ACHN (cell line): ENCODE measurements around the gene DRD1.
"Not testable (repeated sequence)": the region's sequence is repeated elsewhere in the genome, so short reads cannot be mapped to it uniquely, and the experiment has no call there.

Experiments used
- DNase-seq: peaks from one replicate; pipeline ENCODE4 v3.0.0-alpha.2; 2015
- in situ Hi-C: cut with HindIII; loops from 2 replicates; pipeline ENCODE4 v1.10.0; 2017; ENCODE audit warnings: low sequenced_read_pairs, low pct_ligation_motif_present, low pct_unique_long_range_greater_than_20kb

DRD1 gene

GRCh38 chr5:175444905-175445456 is 999 bp upstream of the DRD1 start:
- in situ Hi-C loops, result no loop called here

GRCh38 chr5:175443514-175444059 is 395 bp downstream of the DRD1 start:
- no peak for DNase-seq
- in situ Hi-C loops, result no loop called here

More at GRCh38 chr5:175444905-175445456, 999 bp upstream of the DRD1 start:
- DNase-seq, result no peak

GRCh38 chr5:175438234-175438857 is 5.6 kb downstream of the DRD1 start:
- in situ Hi-C loops, result no loop called here
- DNase-seq, result no peak

- in situ Hi-C loops, result no loop called here
- DNase-seq, result no peak
These were observed 7.6 kb downstream of the DRD1 start for GRCh38 chr5:175436359-175436758.

GRCh38 chr5:175434800-175435199 is 9.2 kb downstream of the DRD1 start:
- in situ Hi-C loops, result no loop called here

GRCh38 chr5:175427762-175428161 is 16.2 kb downstream of the DRD1 start:
- DNase-seq, result no peak
- in situ Hi-C loops, result no loop called here

More at GRCh38 chr5:175434800-175435199, 9.2 kb downstream of the DRD1 start:
- DNase-seq, result no peak

GRCh38 chr5:175424594-175424993 is 19.4 kb downstream of the DRD1 start:
- in situ Hi-C loops, DNase-seq: not testable (repeated sequence)

GRCh38 chr5:175422058-175422457 is 21.9 kb downstream of the DRD1 start:
- in situ Hi-C loops, result no loop called here
- no peak for DNase-seq

- in situ Hi-C loops, result no loop called here
- DNase-seq, result no peak
These were observed 23.6 kb downstream of the DRD1 start for GRCh38 chr5:175420383-175420782.

GRCh38 chr5:175418251-175418650 is 25.7 kb downstream of the DRD1 start:
- in situ Hi-C loops, result no loop called here
- no peak for DNase-seq

- no peak for DNase-seq
- in situ Hi-C loops, result no loop called here
These were observed 26.6 kb downstream of the DRD1 start for GRCh38 chr5:175417384-175417783.

GRCh38 chr5:175415303-175415702 is 28.7 kb downstream of the DRD1 start:
- in situ Hi-C loops, result no loop called here
- no peak for DNase-seq

- in situ Hi-C loops, result no loop called here
- no peak for DNase-seq
These were observed 33.1 kb downstream of the DRD1 start for GRCh38 chr5:175410926-175411325.

GRCh38 chr5:175406300-175406699 is 37.7 kb downstream of the DRD1 start:
- DNase-seq, result no peak
- in situ Hi-C loops, result no loop called here

GRCh38 chr5:175397590-175398297 is 46.2 kb downstream of the DRD1 start:
- in situ Hi-C loops, DNase-seq: not testable (repeated sequence)

GRCh38 chr5:175395430-175395829 is 48.6 kb downstream of the DRD1 start:
- in situ Hi-C loops, DNase-seq: not testable (repeated sequence)

- in situ Hi-C loops, result no loop called here
- no peak for DNase-seq
These were observed 49.4 kb downstream of the DRD1 start for GRCh38 chr5:175394601-175395000.

GRCh38 chr5:175393897-175394296 is 50.1 kb downstream of the DRD1 start:
- in situ Hi-C loops, result no loop called here
- DNase-seq, result no peak

- no peak for DNase-seq
- in situ Hi-C loops, result no loop called here
These were observed 51.7 kb downstream of the DRD1 start for GRCh38 chr5:175392236-175392635.
